Skeletal muscle cell (primary cell): ENCODE measurements around the gene ZNF513.

ENCODE experiments used
- DNase-seq: peaks from one replicate; pipeline ENCODE4 v3.0.0-alpha.2; 2010; ENCODE audit warnings: low read depth
- H3K4me3 ChIP-seq: 2 replicates; pipeline ENCODE4 v1.5.1; 2011; ENCODE audit warnings: low read depth, mild to moderate bottlenecking, control low read depth, low read length, moderate library complexity

The ZNF513 gene

GRCh38 chr2:27393225-27393624 lies 12.7 kb upstream of the ZNF513 start:
- no peak for DNase-seq
- H3K4me3 ChIP-seq = no peak overlapping the region

DNA sequence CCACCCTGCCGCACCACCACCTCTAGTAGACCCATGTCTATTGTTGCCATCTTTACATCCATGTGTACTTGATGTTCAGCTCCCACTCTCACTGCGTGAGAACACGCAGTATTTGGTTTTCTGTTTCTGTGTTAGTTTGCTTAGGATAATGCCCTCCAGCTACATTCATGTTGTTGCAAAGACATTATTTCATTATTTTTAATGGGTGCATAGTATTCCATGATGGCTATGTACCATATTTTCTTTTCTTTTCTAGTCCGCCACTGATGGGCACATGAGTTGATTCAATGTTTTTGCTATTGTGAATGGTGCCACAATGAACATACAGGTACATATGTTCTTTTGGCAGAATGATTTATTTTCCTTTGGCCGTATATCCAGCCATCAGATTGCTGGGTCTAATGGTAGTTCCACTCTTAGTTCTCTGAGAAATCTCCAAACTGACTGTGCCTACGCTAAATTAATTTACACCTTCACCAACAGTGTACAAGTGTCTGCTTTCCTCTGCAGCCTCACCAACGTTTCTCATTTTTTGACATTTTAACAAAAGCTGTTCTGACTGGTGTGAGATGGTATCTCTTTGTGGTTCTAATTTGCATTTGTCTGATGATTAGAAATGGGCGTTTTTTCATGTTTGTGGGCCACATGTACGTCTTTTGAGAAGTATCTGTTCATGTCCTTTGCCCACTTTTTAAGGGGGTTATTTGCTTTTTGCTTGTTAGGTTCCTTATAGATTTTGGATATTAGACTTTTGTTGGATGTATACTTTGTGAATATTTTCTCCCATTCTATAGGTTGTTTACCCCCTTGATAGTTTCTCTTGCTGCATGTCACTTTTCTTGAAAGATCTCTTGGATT lies 10.5 kb upstream of the ZNF513 start:
- no peak for DNase-seq
- no peak overlapping the region for H3K4me3 ChIP-seq

DNA sequence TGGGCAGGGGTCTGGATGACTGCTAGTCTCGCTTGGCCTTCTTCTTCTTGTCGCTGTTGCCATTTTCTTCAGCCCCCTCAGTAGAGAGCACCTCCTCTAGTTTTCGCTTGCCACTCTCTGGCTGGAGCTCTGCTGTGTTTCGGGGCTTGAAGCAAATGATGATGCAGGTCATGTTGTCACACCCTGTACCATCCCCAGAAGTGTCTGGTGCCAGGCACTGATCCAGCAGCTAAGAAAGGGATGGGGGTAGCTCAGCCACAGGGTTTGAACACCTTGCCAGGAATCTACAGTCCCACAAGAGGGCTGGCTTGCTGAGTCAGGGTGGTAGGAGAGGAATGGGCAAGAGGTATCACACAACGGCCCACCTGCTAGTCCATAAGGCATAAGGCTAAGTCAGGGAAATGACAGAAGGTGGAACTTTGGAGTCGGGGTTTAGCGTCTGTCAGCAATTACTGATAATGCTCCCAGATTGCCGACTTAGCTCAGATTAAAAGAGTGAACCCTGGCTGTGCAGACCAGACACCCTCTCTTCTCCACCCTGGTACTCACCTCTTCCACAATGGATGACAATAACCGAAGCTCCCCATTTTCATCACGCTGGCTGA lies 1.1 kb upstream of the ZNF513 start:
- DNase-seq = no peak
- no peak overlapping the region for H3K4me3 ChIP-seq

DNA sequence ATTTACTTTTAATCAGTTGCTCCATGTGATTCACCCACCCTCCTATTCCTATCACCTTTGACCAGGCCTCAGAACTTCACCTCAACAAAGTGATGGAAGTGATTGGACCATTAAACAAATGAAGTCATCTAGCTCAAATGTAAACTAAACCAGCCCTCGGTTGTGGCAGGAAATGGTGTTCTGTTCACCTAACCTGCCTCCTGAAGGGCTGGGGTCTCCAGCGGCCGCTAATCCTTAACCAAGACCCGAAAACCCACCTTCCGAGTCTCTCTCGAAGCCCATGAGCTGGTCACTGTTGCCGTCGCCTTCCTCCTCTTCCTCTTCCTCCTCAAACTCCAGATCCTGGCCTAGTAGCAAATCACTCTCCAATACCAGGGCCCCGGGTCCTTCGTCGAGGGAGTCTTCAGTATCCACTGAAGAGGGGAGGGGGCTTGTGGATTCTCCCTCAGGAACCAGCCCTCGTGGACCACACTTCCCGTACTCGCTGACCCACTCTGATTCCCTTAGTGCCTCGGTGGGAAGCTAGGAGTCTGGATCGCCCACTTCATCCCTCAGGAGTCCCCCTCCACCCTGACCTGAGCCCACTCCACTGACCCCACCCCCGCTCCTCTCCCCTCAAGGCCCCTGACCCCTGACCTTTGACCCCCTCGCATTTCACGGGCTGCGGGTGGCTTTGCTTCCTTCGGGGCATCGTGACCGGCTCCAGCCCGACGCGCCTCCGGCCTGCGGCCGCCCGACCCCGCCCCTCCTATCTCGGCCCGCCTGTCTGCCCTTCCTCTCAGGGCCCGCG lies 503 bp downstream of the ZNF513 start:
- peak overlapping the region; percentile 82 for H3K4me3 ChIP-seq
- no peak for DNase-seq

DNA sequence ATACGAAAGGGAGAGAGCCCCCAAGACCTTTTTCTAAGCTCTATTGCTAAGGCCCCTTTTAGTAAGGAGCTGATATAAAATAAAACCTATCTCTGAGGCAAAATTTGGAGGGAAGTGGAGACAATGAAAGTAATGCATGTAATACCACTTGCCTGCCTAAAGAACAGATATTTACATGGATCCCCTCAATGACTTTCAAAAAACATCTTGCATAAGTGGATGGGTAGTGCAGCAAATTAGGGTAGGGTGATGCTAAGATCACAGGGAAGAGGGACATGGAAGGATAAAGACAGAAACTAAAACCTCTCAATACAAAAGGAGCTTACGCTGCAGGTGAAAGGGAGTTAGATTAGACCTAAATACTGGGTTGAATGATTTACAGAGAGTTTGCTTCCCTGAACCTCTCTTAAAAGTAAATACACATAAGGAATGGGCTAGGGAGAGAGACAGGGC lies 1.1 kb downstream of the ZNF513 start:
- peak overlapping the region; percentile 82 for H3K4me3 ChIP-seq

DNA sequence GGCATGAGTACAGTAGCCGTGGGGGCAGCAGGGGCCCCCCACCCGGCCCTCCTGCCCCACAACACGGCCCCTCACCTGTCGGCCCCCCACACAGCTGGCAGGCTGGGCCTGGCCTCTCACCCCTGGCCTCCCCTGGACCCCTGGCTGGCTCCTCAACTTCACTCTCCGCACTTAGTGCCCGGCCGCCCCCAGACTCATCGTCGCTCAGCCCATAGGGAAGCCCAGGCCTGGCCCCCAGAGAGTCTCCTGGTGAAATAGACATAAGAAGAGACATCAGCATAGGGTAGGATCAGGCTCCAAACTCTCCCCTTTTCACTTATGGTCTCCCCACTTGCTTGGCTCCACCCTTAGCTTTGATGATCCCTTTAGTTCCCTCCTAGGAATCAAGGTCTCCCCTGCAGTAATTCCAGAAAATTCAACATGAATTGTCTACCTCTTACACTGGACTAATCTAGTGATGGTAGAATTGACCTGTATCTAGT lies 1.7 kb downstream of the ZNF513 start:
- H3K4me3 ChIP-seq = peak overlapping the region; percentile 82
- DNase-seq = no peak

More for the DNA sequence above, 1.1 kb downstream of the ZNF513 start:
- no peak for DNase-seq

GRCh38 chr2:27378096-27378808 lies 2.3 kb downstream of the ZNF513 start:
- no peak for DNase-seq
- H3K4me3 ChIP-seq = no peak overlapping the region

- no peak for DNase-seq
- no peak overlapping the region for H3K4me3 ChIP-seq
Observed at GRCh38 chr2:27377618-27378095, 2.9 kb downstream of the ZNF513 start.

DNA sequence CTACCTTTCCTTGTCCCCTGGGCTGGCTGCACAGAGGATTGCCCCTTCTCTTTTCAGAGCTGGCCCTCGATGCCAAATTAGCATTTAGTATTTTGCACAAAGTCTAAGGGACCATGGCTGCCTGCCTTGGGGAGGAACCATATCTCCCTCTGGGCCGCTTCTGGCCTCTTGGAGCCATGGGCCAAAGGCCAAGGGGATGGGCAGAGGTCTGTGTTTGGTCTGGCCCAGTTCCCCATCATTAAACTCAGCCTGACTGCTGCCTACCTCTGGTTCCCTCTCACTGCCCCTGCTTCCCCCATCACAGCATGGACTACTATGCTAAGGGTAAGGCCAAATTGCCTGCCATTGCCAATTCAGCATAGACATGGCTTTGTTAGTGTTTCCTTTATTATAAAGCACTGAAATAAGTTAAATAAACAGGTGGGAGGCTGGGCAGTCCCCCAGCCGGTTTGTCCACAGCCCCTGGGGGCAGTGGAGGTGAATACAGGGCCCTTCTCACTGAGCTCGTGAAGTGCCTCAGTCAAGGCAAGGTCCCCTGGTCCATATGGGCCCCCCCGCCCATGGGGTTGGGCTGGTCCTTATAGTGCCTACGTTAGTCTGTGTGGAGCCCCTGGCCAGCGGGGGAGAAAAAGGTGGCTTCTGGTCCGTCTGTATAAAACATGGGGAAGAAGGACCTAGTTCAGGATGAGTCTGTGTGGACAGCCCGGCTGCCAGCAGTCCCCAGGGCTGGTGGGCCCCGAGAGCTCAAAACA lies 3.5 kb downstream of the ZNF513 start:
- DNase-seq = no peak
- H3K4me3 ChIP-seq = no peak overlapping the region

- H3K4me3 ChIP-seq = no peak overlapping the region
- no peak for DNase-seq
Observed at GRCh38 chr2:27376151-27376865, 4.2 kb downstream of the ZNF513 start.

DNA sequence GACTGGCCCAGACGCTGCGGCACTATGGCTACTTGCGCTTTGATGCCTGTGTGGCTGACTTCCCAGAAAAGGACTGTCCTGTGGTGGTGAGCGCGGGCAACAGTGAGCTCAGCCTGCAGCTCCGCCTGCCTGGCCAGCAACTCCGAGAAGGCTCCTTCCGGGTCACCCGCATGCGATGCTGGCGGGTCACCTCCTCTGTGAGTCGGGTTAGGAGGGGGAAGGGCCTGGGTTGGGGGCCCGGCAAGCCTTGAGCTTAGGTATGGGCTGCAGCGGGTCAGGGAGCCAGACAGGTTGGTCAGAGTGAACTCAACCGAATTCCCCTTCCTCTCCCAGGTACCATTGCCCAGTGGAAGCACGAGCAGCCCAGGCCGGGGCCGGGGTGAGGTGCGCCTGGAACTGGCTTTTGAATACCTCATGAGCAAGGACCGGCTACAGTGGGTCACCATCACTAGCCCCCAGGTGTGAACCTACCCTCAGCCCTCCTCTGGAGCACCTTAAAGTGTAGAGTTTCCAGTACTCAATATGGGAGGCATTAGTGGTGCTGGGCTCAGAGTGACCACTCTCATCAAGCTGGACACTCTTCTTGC lies 4.9 kb downstream of the ZNF513 start:
- no peak overlapping the region for H3K4me3 ChIP-seq
- DNase-seq = no peak

DNA sequence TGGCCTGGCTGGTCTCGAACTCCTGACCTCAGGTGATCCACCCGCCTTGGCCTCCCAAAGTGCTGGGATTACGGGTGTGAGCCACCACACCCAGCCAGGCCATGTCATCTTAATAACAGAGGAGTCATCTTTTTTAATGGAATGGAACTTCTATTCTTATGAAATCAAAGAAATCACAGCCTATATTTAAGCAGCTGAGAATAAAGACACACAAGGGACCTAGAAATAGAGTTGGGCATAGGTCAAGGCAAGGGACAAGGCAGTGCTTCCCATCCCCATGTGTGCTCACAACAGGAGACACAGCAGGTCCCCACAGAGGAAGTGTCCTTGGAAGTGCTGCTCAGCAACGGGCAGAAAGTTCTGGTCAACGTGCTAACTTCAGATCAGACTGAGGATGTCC lies 7.0 kb downstream of the ZNF513 start:
- DNase-seq = no peak
- no peak overlapping the region for H3K4me3 ChIP-seq

GRCh38 chr2:27372937-27373336 lies 7.6 kb downstream of the ZNF513 start:
- H3K4me3 ChIP-seq = no peak overlapping the region
- DNase-seq = no peak

- DNase-seq = no peak
- H3K4me3 ChIP-seq = peak overlapping the region; percentile 83
Observed at GRCh38 chr2:27370816-27371620, 9.5 kb downstream of the ZNF513 start.

DNA sequence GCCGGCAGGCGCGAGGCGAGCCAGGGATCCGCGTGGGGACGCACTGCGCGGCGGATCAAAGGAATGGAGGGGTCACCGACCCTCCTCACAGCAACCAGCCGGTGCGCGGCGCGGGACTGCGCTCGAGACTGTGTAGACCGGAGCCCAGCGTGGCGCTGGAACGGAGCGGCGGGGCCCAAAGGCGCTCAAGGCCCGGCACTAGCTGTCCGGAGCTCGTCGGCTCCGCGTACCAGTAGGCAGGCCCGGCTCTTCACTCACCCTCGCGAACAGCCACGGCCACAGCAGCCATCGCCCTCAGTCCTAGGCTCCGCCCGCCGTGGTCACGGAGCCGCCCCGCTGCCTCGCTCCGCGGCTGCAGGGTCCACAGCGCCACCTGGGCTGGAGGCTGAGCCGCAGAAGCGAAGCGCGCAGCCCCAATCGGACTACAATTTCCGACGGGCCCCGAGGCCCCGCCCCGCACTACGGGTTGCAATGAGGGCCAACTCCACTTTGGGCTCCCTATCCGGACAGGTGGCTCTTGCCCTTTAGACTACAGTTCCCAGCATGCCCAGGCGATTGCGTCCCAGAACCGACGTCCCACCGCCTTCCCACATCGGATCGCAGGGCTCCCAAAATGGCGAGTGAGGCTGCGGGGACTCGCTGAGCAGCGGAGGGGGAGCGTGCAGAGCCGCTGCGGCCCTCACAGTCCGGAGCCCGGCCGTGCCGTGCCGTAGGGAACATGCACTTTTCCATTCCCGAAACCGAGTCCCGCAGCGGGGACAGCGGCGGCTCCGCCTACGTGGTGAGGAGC lies 10.3 kb downstream of the ZNF513 start, which contains the start of the genes EIF2B4 and SNX17:
Gene EIF2B4 (minus strand): TSS at position 313 of the 790 bp plus-strand sequence. CDS start 24 bp downstream, at position 289.
Gene SNX17 (plus strand): TSS at position 591 of the 790 bp plus-strand sequence. CDS start 128 bp downstream, at position 719.
- peak; percentile 98 for DNase-seq
- peak within 1 kb of the TSS; percentile 83 for H3K4me3 ChIP-seq

GRCh38 chr2:27369471-27370025 lies 11.0 kb downstream of the ZNF513 start:
- no peak for DNase-seq
- H3K4me3 ChIP-seq = peak overlapping the region; percentile 83
